Measurements from ENCODE around the gene CDK5.
A peak's percentile ranks its signal among the peaks of the same experiment; 100 is the strongest.
"Not testable (repeated sequence)": the region's sequence is repeated elsewhere in the genome, so short reads cannot be mapped to it uniquely, and the experiment has no call there.

The CDK5 gene

GRCh38 chr7:151058781-151059366, 1.2 kb upstream of the CDK5 start:
- DNase-seq, result peak in 7 of 56 donors; percentile 40 to 75 (median 60)

GRCh38 chr7:151057989-151058780, 488 bp upstream of the CDK5 start:
- DNase-seq, result peak; percentile 81 to 100 (median 99)

GRCh38 chr7:151056666-151057505, 811 bp downstream of the CDK5 start:
- DNase-seq, result peak in 7 of 56 donors; percentile 13 to 48 (median 23)

- DNase-seq, result no peak
Measured at GRCh38 chr7:151056283-151056665, 1.4 kb downstream of the CDK5 start.

- no peak for DNase-seq
Measured at GRCh38 chr7:151053751-151054150, 3.9 kb downstream of the CDK5 start.

- no peak for DNase-seq
Measured at GRCh38 chr7:151053096-151053495, 4.6 kb downstream of the CDK5 start.

- DNase-seq, result peak in 36 of 56 donors; percentile 1 to 74 (median 33)
Measured at GRCh38 chr7:151051108-151051507, 6.6 kb downstream of the CDK5 start.

- no peak for DNase-seq
Measured at GRCh38 chr7:151048911-151049463, 8.7 kb downstream of the CDK5 start.

GRCh38 chr7:151047976-151048815, 9.5 kb downstream of the CDK5 start, which contains the start of gene ASIC3:
Gene ASIC3, plus strand, starts transcription at chr7:151048531. Its CDS starts 355 bp downstream, at chr7:151048886.
- DNase-seq, result peak in 1 of 56 donors; percentile 27

- DNase-seq, result peak in 10 of 56 donors; percentile 9 to 53 (median 28)
Measured at GRCh38 chr7:151046603-151047573, 10.8 kb downstream of the CDK5 start.

- DNase-seq, result peak in 17 of 56 donors; percentile 8 to 62 (median 25)
Measured at GRCh38 chr7:151045967-151046366, 11.7 kb downstream of the CDK5 start.

GRCh38 chr7:151045262-151045661, 12.4 kb downstream of the CDK5 start:
- no peak for DNase-seq

GRCh38 chr7:151043959-151044358, 13.7 kb downstream of the CDK5 start:
- DNase-seq, result no peak

GRCh38 chr7:151043449-151043848, 14.2 kb downstream of the CDK5 start:
- DNase-seq, result not testable (repeated sequence)

- DNase-seq, result no peak
Measured at GRCh38 chr7:151040616-151041375, 16.9 kb downstream of the CDK5 start.

GRCh38 chr7:151039850-151040548, 17.7 kb downstream of the CDK5 start:
- no peak for DNase-seq

- DNase-seq, result peak in 3 of 56 donors; percentile 13 to 38 (median 27)
Measured at GRCh38 chr7:151038951-151039849, 18.5 kb downstream of the CDK5 start.

All from nucleus accumbens (tissue), 56 donors.